PFSK-1 (cell line): ENCODE data around the gene TUBB1.

Experiments
- FOXP2 ChIP-seq: optimal IDR thresholded peaks from 2 replicates; pipeline ENCODE3; 2011; ENCODE audit warnings: borderline replicate concordance, control low read depth, inconsistent platforms; ENCODE audit not compliant: insufficient read depth; ENCODE audit errors: extremely low read length, extremely low read depth
- POLR2AphosphoS5 ChIP-seq: IDR thresholded peaks from 2 replicates; pipeline ENCODE4 v1.6.1; 2012; ENCODE audit warnings: low read depth, mild to moderate bottlenecking, control low read depth, low read length, moderate library complexity
- SIN3A ChIP-seq: IDR thresholded peaks from 2 replicates; pipeline ENCODE4 v1.6.1; 2012; ENCODE audit warnings: mild to moderate bottlenecking, low read length, moderate library complexity, borderline replicate concordance; ENCODE audit not compliant: insufficient read depth
- TAF1 ChIP-seq: IDR thresholded peaks from 2 replicates; pipeline ENCODE4 v1.6.1; 2012; ENCODE audit warnings: low read length, control low read depth, borderline replicate concordance; ENCODE audit not compliant: insufficient read depth
- TF ChIP-seq, protein P1 (sequence below), 2 experiments: IDR thresholded peaks; 2 replicates each; pipeline versions ENCODE4 v1.6.1 to v1.8.0; 2011 to 2012; ENCODE audit warnings: low read depth in 2 of 2, low read length in 2 of 2, control low read depth in 1 of 2, inconsistent platforms in 1 of 2, mild to moderate bottlenecking in 1 of 2, moderate library complexity in 1 of 2; ENCODE audit not compliant: insufficient read depth in 1 of 2

Gene TUBB1

DNA sequence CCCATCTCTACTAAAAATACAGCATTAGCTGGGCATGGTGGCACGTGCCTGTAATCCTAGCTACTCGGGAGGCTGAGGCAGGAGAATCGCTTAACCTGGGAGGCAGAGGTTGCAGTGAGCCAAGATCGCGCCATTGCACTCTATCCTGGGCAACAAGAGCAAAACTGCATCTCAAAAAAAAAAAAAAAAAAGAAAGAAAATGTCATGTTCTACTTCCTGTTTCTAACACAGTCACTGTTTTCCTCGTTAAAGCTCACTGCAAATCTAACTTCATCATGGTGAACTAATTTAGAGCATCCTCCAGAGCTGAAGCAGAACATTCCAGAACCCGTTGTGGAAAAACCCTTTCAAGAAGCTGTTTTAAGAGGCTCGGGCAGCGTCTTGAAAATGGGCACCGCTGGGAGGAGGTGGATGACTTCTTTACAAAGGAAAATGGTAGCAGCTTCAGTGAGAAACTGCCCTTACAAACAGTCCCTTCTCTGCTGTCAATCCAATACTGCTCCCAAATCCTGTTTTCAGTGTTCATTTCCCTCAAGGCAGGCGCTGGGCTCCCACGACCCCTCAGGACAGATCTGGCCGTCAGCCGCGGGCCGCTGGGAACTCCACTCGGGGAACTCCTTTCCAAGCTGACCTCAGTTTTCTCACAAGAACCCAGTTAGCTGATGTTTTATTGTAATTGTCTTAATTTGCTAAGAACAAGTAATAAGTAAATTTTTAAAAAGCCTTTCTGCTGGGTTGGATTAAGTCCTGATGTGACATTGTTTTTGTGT is 24.7 kb upstream of the TUBB1 start:
- TF ChIP-seq TAF1 (no peak), SIN3A (no peak)
- TF ChIP-seq, protein P1, sequence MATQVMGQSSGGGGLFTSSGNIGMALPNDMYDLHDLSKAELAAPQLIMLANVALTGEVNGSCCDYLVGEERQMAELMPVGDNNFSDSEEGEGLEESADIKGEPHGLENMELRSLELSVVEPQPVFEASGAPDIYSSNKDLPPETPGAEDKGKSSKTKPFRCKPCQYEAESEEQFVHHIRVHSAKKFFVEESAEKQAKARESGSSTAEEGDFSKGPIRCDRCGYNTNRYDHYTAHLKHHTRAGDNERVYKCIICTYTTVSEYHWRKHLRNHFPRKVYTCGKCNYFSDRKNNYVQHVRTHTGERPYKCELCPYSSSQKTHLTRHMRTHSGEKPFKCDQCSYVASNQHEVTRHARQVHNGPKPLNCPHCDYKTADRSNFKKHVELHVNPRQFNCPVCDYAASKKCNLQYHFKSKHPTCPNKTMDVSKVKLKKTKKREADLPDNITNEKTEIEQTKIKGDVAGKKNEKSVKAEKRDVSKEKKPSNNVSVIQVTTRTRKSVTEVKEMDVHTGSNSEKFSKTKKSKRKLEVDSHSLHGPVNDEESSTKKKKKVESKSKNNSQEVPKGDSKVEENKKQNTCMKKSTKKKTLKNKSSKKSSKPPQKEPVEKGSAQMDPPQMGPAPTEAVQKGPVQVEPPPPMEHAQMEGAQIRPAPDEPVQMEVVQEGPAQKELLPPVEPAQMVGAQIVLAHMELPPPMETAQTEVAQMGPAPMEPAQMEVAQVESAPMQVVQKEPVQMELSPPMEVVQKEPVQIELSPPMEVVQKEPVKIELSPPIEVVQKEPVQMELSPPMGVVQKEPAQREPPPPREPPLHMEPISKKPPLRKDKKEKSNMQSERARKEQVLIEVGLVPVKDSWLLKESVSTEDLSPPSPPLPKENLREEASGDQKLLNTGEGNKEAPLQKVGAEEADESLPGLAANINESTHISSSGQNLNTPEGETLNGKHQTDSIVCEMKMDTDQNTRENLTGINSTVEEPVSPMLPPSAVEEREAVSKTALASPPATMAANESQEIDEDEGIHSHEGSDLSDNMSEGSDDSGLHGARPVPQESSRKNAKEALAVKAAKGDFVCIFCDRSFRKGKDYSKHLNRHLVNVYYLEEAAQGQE (IDR thresholded peaks at IDR 0.05; ENCODE audit: insufficient read depth in 1 of 2, low read depth in 2 of 2, low read length in 2 of 2), result no peak

DNA sequence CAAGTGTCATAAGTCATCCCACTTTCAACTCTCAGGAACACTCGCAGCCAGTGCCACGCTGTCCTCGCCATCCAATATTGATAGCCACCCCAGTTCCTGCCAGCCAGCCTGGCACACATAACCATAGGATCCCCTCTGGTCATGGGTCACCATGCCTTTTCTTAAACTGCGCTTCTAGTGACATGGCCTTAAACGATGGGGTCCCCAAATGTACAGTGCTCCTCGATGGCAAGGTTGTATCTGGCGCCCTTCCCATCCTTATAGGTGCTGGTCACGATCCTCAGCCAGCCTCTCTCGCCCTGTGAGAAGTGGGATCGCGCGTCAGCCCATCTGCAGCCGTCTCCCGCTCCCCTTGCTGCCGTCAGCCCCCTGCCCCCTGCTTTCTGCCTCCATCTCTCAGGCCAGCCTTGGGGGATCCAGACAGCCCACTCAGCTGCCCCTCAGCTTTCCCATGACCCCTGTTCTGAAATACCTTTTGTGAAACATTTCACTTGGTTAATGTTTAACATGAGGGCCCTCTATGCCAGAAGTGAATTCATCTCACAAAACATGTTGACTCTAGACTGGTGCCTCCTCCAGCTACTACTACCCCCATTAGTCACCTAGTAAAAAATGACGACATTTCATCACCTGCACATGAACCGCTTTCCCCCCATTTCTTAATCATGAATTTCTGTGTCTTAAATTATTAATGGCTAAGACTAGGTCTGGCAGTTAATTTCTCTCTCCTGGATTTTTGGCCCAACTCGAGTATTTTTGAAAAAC is 23.6 kb upstream of the TUBB1 start:
- TF ChIP-seq FOXP2, result no peak
- no peak for TF ChIP-seq POLR2AphosphoS5
- TF ChIP-seq, protein P1 (IDR thresholded peaks at IDR 0.05; ENCODE audit: insufficient read depth in 1 of 2, low read depth in 2 of 2, low read length in 2 of 2), result no peak
- TF ChIP-seq SIN3A, result no peak
- TF ChIP-seq TAF1, result no peak

DNA sequence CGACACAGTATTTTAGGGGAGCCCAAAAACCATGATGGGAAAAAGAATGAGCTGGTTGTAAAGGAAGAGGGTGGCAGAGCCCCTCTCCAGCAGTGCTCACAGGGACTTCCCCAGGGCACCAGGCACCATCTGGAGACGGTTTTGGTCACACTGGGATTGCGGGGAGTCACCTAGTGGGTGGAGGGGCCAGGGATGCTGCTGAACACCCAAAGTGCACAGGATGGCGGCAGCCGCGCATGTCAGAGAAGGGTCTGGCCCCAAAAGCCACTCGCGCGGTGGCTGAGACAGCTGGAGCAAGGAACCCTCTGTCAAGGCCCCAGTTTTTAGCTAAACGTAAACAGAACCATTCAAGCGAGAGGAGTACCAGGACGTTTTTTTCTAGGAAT is 23.0 kb upstream of the TUBB1 start:
- no peak for TF ChIP-seq FOXP2
- TF ChIP-seq, protein P1 (IDR thresholded peaks at IDR 0.05; ENCODE audit: insufficient read depth in 1 of 2, low read depth in 2 of 2, low read length in 2 of 2), result no peak
- no peak for TF ChIP-seq SIN3A
- TF ChIP-seq POLR2AphosphoS5, result no peak
- no peak for TF ChIP-seq TAF1

DNA sequence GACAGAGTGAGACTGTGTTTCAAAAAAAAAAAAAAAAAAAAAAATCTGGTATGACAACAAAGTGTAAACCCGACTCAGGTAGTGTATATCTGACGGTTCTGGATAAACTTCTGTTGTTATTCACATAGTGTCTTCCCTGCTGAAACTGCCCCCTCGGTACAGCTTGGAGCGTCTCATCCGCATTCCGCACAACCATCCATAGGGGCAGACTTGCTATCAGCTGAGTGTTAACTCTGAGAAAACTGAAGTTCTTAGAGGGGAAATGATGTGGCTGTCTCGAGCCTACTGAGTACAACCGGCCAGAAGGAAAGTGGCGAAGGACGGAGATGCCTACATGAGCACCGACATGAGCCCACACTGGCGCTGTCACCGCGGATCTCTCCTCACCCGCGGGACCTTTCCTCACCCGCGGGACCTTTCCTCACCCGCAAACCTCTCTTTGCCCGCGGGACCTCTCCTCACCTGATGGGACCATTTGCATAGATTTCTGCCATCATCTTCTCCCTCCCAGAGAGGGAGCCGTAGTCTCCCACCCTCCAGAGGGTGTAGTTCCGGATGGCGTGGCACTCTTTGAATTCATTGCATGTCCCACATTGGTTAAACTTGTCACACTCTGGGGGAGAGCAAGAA is 22.0 kb upstream of the TUBB1 start:
- TF ChIP-seq, protein P1 (IDR thresholded peaks at IDR 0.05; ENCODE audit: insufficient read depth in 1 of 2, low read depth in 2 of 2, low read length in 2 of 2), result no peak
- no peak for TF ChIP-seq SIN3A
- TF ChIP-seq POLR2AphosphoS5, result no peak
- TF ChIP-seq FOXP2, result no peak
- no peak for TF ChIP-seq TAF1
